Gastrocnemius medialis (tissue), 4 donors: Measurements from ENCODE around the gene DHX8. TPM values are rescaled to one million over a fixed set of nuclear protein-coding genes. Genes with fewer than 3 reads are reported as not detected.

Experiments used
- ATAC-seq, 2 donors: fragments of 150-250 bp; one replicate each; pipeline ENCODE4 v1.9.1; 2016
- DNase-seq, 2 donors: peaks; one replicate each; pipeline ENCODE4 v3.0.0-alpha.2; 2019
- H3K27ac ChIP-seq, 4 donors: fragments of 200-600 bp; sonication (generic); 1 replicate in 1 of 4; 2 replicates in 3 of 4; pipeline ENCODE4 v1.5.1; 2016 to 2018; ENCODE audit warnings: mild to moderate bottlenecking in 2 of 4, moderate library complexity in 1 of 4
- H3K27me3 ChIP-seq, 3 donors: fragments of 200-600 bp; sonication (generic) in 2 of 3; 1 replicate in 1 of 3; 2 replicates in 2 of 3; pipeline versions ENCODE4 v1.5.1 to v1.6.0; 2016 to 2019; ENCODE audit warnings: mild to moderate bottlenecking in 1 of 3, moderate library complexity in 1 of 3
- H3K36me3 ChIP-seq, 2 donors: fragments of 200-600 bp; sonication (generic) in 1 of 2; one replicate each; pipeline ENCODE4 v1.5.1; 2017 to 2018
- H3K4me1 ChIP-seq, 2 donors: fragments of 200-600 bp; sonication (generic) in 1 of 2; one replicate each; pipeline ENCODE4 v1.5.1; 2016 to 2017; ENCODE audit warnings: mild to moderate bottlenecking in 2 of 2
- H3K4me3 ChIP-seq, 4 donors: fragments of 200-600 bp; sonication (generic) in 3 of 4; 1 replicate in 1 of 4; 2 replicates in 3 of 4; pipeline ENCODE4 v1.5.1; 2016 to 2019; ENCODE audit warnings: mild to moderate bottlenecking in 2 of 4
- H3K9me3 ChIP-seq, 3 donors: fragments of 200-600 bp; sonication (generic) in 2 of 3; 1 replicate in 1 of 3; 2 replicates in 2 of 3; pipeline ENCODE4 v1.5.1; 2016 to 2019
- POLR2A ChIP-seq, 2 donors: fragments of 450-650 bp; IDR thresholded peaks; one replicate each; pipeline ENCODE4 v1.6.1; 2017; ENCODE audit warnings: antibody characterized with exemption in 2 of 2, mild to moderate bottlenecking in 2 of 2, moderate library complexity in 2 of 2
- in situ Hi-C, 4 donors: fragments of 200-750 bp; cut with MboI; loops; one replicate each; pipeline versions ENCODE4 v1.15.0 to v1.8.0; 2017; ENCODE audit warnings: low sequenced_read_pairs in 4 of 4
- intact Hi-C: fragments of 100-400 bp; cut with DNase I; formaldehyde crosslinking; loops from one replicate; pipeline ENCODE4 v1.15.1; 2023; ENCODE audit warnings: low total_unique reads
- microRNA counts, 2 donors: library from miRNA; unstranded; fragments of <30 nt; microRNA quantifications; one replicate each; lab custom pipeline; 2016
- total RNA-seq, 4 donors: library from RNA; depleted of rRNA; stranded (reverse); fragments of >200 nt; gene quantifications; one replicate each; pipeline versions ENCODE4 v1.1.0 to v1.2.3, GENCODE V29; 2016

Gene DHX8
- total RNA-seq, 4 donors from 2014 or later = 24.0 to 30.3 (median 27.2) TPM

- no peak for TF ChIP-seq POLR2A (IDR thresholded peaks at IDR 0.05)
- DNase-seq = no peak
- no peaks in the 10 kb centered on the region for H3K27me3 ChIP-seq
- no peaks in the 10 kb centered on the region for H3K36me3 ChIP-seq
- no peak overlapping the region for H3K27ac ChIP-seq
- peaks cover 7 to 21% of the 10 kb centered on the region in 2 donors for H3K4me1 ChIP-seq
- ATAC-seq = no peak
- H3K4me3 ChIP-seq = no peak overlapping the region
- in situ Hi-C loops (loop anchor here (5.0 to 10.0 kb wide), 2 partner anchors 97 to 180 kb away; partner anchors contain the start of gene SOST (in 1 of the 4)), intact Hi-C loops (no loop called here)
- H3K9me3 ChIP-seq = no peaks in the 10 kb centered on the region
Measured at GRCh38 chr17:43574896-43575525, 91.2 kb downstream of the DHX8 start.

MicroRNA genes within 50 kb of the gene (microRNA counts, 767-probe panel; counts per million panel counts)
- 356 to 448 counts per million in 2 donors for microRNA hsa-miR-2117 (lab: Ali Mortazavi, UCI)

Other genes with a start within 250 kb of the DHX8 start
- gene RNU2-1, start 250.0 kb upstream of the DHX8 start, total RNA-seq = not detected
- 1 to 10 TPM in 3 of 4 donors, under 1 TPM in 1; 0.17 to 2.0 (median 1.3) TPM for gene ARL4D, start 85.0 kb upstream of the DHX8 start, total RNA-seq
- under 1 TPM in 3 of 4 donors, not detected in 1; 0.29 to 0.67 (median 0.42) TPM for gene ETV4, start 62.4 kb downstream of the DHX8 start, total RNA-seq
- gene MEOX1, start 177.9 kb downstream of the DHX8 start, total RNA-seq = 10 to 100 TPM in 1 of 4 donors, 1 to 10 TPM in 3; 4.0 to 12.2 (median 8.8) TPM